ENCODE measurements around the gene FGFR2.
"Not testable (repeated sequence)": the region's sequence is repeated elsewhere in the genome, so short reads cannot be mapped to it uniquely, and the experiment has no call there.

FGFR2 gene

DNA sequence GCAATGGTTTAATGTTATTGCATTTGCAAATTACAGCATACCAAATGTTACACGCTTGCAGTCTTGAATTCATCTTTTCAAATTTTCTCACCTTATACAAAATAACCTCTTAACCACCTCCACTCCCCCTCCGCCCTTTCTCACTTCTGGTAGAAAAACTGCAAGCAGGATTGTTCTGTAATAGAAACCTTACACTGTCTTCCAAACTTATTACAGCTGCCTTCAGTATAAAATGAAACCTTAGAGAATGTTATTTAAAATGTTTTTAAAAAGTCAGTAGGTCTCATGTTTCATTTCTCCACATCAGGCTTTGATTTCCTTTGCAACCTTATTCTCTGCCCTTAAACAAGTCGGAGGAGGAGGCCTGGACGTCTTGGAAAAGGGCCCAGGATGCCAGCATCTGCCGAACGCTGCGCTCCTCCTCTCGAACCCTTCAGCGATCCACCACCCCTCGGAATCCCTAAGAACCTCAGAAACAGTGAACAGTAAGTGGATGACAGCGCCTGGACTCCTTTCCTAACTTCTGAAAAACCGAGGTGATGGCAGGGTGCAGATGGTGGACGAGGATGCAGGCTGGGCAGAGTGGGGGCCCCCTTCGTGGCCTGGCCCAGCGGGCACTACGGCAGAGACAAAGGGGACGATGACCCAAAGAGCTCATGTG is 74.0 kb downstream of the FGFR2 start:
- no peak for DNase-seq (ENCODE audit: low read depth)

DNA sequence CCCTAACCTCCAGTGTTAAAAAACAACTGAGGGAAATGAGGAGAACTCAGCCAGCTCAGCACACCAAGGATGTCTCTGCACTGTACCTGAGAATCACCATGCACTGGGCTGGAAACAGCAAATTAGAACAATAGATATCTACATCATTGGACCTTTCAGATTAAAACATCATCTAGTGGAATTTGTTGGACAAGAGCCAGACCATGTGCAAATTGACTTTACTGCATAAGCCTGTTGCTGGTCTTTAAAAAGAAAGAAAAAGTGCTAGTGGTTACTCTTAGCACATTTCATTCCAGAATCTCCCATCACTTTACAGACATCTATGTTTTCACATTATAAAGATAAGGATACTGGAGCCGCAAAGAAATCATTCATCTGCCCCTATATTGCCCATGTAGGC is 75.4 kb downstream of the FGFR2 start:
- no peak for DNase-seq (ENCODE audit: low read depth)

DNA sequence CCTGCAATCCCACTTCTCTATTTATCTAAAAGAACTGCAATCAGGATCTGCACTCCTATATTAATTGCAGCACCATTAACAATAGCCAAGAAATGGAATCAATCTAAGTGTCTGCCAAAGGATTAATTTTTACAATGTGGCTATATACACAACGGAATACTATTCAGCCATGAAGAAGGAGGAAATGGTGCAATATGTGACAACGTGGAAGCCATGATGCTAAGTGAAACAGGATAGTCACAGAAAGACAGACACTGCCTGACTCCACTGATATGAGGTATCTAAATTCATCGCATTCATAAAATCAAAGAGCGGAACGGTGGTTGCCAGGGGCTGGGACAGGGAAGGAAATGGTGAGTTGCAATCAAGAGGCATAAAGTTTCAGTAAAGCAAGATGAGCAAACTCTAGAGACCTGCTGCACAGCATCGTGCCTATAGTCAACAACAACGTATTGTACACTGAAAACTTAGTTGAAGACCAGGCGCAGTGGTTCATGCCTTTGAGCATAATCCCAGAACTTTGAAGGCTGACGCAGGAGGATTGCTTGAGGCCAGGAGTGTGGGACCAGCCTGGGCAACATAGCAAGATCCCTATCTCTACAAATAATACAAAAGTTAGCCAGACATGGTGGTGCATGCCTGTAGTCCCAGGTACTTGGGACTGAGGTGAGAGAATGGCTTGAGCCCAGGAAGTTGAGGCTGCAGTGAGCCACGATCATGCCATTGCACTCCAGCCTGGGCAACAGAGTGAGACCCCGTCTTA is 76.3 kb downstream of the FGFR2 start:
- no peak for DNase-seq (ENCODE audit: low read depth)

DNA sequence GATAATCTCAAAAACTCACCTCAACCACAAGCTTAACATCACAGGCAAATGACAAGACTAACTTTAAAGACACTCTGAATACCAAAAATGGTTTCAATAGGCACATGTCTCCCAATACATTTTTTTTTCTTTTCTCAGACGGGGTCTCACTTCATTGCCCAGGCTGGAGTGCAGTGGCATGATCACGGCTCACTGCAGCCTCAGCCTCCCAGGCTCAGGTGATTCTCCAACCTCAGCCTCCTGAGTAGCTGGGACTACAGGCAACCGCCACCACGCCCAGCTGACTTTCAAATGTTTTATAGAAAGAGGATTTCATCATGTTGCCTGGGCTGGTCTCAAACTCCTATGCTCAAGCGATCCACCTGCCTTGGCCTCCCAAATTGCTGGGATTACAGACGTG is 77.7 kb downstream of the FGFR2 start:
- not testable (repeated sequence) for DNase-seq (ENCODE audit: low read depth)

DNA sequence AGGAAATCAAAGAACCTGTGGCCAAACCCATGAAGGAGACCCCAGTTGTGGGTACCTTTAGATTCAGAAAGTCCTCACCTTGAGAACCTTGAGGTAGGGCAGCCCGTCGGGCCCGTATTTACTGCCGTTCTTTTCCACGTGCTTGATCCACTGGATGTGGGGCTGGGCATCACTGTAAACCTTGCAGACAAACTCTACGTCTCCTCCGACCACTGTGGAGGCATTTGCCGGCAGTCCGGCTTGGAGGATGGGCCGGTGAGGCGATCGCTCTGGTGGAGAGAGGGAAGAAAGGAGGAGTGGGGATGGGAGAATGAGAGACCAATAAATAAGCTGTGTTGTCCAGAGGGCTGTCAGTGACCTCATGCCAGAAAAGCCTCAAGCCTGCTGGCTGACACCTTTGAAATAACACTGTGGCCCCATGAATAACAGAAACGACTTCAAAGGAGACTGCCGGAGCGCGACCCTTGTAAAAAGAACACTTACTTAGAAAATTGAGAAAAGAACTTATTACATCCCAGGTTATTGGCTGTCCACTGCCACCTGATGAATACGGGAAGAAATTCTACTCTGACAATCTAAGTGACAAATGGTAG is 78.2 kb downstream of the FGFR2 start:
- DNase-seq (ENCODE audit: low read depth), result no peak

DNA sequence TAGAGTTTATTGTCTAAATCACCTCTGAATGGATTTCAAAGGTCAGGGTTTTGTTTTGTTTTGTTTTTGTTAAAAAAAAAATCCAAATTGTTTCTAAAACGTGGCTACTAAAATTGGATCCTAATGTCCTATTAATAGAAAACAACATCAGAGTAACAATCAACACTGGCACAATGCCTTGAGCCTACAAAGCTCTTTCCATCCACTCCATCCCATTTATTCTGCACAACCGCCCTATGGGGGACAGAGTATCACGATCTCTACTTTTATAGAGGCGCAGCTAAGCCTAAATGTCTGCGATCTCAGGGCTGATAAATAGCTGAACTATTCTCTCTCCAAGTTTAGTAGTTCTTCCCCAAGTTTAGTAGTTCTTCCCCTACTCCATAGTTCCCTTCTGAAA is 78.8 kb downstream of the FGFR2 start:
- no peak for DNase-seq (ENCODE audit: low read depth)

DNA sequence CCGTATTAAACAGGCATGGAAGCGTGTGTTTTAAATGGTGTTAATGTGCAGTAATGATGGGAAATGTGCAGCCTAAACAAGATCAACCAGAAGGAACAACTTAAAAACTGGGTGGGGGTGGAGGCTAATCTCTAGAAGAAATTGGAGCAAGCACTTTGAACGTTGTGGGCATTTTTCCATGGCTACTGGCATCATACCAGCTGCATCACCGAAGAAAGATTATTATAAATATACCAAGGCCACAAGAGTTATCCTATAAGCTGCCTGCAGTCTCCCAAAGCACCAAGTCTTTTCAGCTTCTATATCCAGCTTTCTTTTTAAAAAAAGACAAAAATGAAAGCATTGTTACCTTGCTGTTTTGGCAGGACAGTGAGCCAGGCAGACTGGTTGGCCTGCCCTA is 79.9 kb downstream of the FGFR2 start:
- DNase-seq (ENCODE audit: low read depth), result no peak

DNA sequence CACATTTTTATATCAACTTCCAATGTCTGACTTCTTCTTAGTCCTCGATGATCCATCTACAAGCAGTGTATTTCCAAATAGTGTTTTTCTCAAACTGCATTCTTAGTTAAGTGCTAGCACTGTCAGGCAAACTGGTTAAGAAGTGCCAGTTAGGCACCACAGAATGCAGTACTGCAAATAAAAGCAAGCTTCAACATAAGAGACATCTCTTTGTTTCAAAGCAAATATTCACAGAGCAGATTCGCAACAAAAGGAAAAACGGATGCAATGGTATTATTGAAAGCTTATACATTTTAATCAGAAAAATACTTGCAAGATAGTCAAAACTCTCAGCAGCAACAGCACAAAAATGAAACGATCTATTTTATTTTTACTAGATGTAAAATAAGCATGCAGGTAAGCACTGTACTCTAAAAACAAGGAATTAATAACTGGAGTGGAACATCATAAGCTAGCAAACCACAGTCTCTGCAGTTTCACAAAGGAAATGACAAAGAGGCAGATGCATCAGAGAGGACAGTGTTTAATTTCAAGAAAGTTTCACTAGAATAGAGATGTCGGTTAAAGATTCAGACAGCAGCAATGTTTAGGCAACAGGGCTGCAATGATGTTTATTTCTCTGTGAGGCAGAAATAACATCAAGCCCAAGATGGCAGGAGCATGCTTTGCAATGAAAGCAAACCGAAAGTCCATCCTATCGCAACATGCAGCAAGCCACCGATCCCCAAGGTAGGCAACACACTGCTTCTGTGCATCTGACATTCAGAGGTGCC is 82.0 kb downstream of the FGFR2 start:
- DNase-seq (ENCODE audit: low read depth), result no peak

DNA sequence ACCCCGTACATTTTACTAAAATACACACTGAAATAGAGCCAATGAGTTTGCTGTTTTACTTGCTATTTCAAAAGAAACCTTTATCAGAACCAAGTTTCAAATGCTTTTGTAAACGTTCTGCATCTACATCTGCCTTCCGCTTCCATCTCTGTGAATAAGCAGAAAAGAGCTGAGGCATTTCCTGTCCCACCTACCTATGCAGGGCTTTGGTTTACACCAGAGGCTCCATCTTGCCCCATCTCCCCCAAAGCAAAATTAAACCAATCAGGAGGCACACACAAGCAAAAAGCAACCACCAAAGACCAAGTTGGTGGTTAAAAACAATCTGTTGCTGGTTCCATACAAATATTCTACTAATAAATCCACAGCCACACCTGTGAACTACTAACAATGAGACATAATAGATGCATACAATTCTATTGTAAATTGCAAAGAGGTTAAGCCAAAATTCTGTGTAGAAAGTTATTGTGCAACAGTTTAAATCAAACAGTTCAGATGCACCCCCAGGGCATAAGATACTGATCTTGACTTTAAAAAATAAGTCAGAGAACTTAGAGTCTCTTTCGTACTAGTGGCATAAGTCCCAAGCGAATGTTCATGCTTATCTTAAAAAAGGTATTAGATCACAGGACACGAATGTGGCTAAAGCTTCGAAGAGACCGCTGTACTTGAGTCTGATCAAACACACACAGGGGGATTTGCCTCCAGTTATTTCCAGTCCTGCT is 83.9 kb downstream of the FGFR2 start:
- no peak for DNase-seq (ENCODE audit: low read depth)

DNA sequence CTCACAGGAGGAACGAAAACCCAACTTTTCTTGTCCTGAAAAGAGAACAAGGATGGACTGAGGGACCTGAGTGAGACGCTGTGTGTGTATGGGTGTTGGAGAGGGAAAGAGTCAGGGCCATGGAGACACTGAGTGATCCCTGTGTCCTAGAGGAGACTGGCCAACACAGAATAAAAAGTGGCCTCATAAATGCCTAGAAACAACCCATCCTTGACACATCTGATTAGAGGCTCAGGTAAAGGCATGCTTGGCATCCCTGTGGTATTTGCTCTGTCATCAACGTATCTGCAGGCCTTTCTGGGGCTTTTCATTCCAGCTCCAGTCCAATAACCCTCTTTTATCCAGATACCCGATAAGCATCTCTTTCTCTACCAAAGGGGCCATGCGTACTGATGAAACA is 86.3 kb downstream of the FGFR2 start:
- no peak for DNase-seq (ENCODE audit: low read depth)

DNA sequence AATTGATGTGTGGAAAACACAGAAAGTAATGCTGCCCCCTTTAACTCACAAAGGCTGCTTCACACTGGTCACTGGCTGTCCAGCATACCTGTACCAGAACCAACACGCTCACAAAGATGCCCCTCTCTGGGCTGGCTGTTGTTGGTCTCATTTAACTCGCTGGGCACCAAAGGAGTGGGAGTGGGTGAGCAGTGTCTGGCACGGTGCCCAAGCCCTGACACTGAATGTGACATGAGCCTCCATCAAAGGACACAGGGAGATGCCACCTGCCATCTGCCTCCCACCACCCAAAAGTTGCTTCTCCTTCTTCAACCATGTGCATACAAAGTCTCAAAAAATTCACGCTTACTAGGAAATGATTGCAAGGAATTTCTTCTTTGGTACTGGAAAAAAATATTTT is 86.8 kb downstream of the FGFR2 start:
- no peak for DNase-seq (ENCODE audit: low read depth)

DNA sequence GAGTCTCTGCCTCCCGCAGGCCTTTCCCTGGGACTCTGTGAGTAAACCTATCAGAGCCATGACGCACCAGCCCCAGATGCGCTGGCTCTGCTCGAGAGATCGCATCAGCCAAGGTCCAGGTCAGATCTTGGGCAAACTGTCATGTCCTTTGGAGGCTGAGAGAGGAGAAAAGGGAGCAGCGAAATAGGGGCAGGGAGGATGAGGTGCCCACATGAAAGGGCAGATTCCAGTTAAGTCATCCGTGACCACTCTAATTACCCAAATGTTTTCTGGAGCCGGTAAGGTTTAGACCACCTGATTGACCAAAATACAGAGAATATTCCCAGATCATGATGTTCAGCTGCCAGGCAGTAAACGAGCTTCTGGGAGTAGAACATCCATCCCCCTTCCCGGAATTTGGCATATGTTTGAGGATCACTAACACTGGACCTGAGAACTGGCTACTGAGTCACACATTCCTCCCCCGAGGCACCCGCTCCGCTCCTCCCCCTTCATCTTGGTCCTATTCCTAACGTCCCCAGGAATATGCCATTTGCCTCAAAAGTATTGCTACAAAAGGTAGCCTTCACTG is 88.0 kb downstream of the FGFR2 start:
- no peak for DNase-seq (ENCODE audit: low read depth)

DNA sequence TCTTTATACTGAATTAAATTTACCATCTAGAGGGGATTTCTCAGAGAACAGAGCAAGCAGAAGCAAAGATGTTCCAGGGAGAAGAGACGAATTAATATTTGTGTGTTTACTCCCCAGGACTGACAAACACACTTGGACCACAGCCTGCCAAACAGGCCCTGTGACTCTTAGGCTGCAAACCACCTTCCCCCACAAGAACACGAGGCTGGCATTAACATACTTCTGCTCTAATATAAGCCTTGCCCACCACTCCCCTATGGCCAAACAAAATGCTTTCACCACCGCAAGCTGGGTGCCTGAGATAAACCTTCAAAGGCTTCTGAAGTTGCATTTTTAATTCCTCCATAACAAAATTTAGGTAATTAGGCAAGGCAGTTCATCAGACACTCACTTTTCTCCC is 88.4 kb downstream of the FGFR2 start:
- no peak for DNase-seq (ENCODE audit: low read depth)

DNA sequence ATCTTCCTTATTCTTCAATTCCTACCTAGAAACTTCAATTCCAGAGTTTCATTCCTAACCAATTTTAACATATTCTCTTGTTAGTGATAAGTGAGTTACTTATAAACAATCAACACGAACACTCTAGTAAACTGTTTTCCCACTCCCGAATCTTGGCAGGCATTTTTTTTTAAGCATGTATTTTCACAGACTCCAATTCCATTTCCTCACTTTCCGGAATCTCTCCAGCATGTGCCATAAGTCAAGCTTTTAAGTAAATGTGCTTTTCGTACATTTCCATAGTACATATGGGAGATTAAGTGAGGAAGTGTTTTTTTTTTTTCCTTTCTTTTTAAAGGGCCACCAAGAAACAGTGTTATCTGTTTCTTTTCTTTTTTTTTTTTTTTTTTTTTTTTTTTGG is 89.1 kb downstream of the FGFR2 start:
- no peak for DNase-seq (ENCODE audit: low read depth)

DNA sequence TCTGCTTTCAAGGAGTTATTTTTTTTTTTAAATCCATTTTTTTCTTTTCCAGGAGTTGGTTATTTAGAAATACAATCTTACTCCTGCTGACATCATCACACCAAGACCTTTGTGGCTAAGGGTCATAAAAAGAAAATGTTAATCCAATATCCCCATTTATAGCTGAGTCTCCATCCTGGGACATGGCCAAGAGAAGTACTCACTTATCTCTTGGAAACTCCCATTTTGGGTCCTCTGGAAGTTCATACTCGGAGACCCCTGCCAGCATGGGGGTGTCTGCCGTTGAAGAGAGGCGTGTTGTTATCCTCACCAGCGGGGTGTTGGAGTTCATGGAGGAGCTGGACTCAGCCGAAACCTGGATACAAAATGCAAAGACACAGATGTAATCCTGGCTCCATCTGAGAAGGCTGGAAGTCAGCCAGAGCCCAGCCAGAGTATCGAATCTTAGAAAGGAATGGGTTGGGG is 94.6 kb downstream of the FGFR2 start:
- no peak for DNase-seq (ENCODE audit: low read depth)

DNA sequence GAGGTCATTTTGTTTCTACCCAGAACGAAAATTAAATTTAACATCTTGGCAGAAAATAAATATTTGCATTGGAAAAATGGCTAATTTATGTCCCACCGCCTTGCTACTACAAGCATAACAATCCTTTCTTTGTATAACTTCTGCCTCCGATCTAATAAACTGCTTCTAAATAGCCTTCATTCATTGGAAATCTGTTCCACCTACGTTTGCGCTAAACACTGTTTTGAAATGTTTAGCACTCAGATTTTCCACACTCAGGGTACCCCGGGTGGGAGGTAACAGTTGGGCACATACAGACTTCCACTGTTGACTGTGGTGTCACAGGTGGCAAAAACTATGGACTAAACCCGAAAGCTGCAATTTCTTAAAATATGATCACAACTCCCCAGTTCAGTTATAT is 96.4 kb downstream of the FGFR2 start:
- no peak for DNase-seq (ENCODE audit: low read depth)

DNA sequence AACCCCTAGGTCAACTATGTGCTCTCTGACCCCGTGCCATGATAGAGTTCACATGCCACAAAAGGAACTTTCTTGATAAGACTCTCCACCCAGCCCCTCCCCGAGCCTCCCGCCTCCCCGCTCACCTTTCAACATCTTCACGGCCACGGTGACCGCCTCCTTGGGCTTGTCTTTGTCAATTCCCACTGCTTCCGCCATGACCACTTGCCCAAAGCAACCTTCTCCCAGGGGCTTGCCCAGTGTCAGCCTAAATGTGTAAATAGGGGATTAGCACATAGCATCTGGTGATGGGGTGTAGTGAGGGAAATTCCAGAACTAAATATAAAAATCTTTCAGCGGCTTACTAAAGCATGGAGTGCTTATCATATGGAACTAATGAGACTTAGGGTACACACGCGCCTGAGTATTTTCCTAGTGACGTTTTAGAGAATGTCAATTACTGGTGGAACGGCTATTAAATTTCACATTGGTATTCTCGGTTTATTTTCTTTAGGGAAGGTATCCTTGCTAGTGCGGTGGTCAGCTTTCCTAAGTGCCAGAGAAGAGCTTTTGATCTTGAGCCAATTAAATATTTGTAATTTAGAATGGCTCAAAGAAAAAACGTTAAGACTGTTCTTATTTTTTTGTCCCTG is 97.4 kb downstream of the FGFR2 start:
- DNase-seq (ENCODE audit: low read depth), result no peak

DNA sequence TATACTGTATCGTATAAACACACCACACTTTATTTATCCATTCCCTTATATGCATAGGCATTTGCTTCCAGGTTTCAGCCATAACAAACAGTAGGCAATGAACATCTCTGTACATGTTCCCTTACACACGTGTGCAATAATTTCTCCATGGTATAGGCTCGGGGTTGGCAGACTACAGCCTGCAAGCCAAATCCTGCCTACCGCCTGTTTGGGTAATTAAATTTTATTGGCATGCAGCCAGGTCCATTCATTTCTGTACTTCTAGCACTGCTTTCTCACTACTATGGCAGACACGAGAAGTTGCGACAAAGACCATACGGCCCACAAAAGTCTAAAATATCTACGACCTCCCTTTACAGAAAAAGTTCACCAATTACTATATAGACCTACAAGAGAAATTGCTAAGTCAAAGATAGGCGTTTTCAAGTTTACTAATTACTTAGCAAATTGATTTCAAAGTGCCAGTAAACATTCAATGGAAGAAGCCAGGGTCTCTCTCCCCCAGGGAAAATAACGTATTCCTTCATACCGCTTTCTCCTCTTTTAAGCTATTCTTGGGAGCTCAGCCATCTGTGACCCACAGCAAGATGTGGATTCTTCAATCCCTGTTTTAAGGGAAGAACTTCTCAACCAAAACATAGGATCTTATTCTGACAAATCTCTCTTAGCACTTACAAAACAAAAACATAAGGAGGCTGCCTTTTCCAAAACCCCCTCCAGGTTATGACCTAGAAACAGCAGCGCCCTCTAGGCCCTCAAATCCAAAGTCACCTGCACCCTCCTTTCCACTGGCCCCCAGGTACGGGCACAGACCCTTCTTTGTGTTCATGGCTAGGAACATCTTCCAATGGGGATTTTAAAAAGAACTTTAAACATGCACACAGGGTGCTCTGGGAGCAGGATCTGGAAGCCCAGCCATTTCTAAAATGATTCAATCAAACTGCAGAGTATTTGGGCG is 100.5 kb downstream of the FGFR2 start:
- no peak for DNase-seq (ENCODE audit: low read depth)

DNA sequence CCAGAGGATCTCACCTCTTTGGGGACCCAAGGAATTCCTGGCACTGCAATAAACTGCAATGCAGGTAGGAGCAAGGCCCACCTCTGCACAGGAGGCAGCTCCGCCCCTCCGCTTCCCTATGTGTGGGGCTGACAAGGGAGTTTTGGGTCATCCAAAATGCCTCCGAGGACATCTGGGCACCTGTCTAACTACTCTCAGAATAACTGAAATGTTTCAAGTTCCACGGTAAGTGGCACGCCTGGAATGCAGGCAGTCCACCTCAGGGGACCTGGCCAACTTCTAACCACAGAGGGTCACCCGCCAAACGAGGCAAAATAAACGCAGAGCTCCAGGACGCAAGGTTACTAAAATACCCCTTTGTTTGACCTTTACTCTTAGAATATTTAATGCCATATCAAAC is 102.5 kb downstream of the FGFR2 start:
- DNase-seq (ENCODE audit: low read depth), result no peak

DNA sequence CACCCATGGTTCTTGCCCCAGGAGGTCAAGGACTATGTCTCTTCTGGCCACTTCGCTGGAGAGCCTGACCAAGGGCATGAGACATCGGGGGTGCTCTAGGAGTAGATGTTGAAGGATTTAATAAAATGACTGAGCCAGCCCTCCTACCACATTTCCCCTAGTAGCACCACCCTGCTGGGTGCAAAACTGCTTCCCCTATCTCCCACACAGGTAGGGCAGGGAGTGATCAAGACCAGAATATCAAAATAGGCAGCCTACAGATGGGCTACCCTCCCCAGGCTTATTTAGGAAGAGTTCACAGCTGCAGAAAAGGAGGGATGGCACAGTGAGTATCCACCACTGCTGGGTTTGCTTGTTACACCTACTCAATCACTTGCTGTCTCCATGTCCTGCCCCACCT is 103.9 kb downstream of the FGFR2 start:
- no peak for DNase-seq (ENCODE audit: low read depth)

All from GM04504 (cell line).